K562 (cell line): ENCODE measurements around the gene TBC1D10A. TPM values are rescaled to one million over a fixed set of nuclear protein-coding genes. Genes with fewer than 3 reads are reported as not detected.

ENCODE experiments used
- ATAC-seq: fragments of 200-7000 bp; cut with Tn5 transposase; 3 replicates; pipeline ENCODE4 v1.9.1; 2020; ENCODE audit warnings: moderate library complexity
- BruUV-seq: library from RNA; stranded (reverse); fragments of 400-500 nt; replicated peaks from 2 replicates; lab custom pipeline; 2021; lab: Mats Ljungman, UMichigan
- CTCF ChIA-PET: fragments of 300-600 bp; formaldehyde crosslinking; extraction: SDS; loops from one replicate; lab custom pipeline; 2021; ENCODE audit warnings: low intra/inter-chr PET ratio; lab: Yijun Ruan, JAX
- POLR2A ChIA-PET: fragments of 300-600, 350-650 bp; sonication (Branson Sonifier 250); formaldehyde crosslinking; extraction: SDS; loops from one replicate; lab custom pipeline; 2021; ENCODE audit warnings: antibody characterized with exemption, inconsistent platforms; lab: Yijun Ruan, JAX
- DNase-seq, 4 experiments: peaks; one replicate each; pipeline versions ENCODE4 v3.0.0 to v3.0.0-alpha.2; 2011 to 2018; ENCODE audit warnings: low spot score in 3 of 4, mixed read lengths in 3 of 4; ENCODE audit errors: extremely low read depth in 1 of 4
- FAIRE-seq: peaks from 2 replicates; lab custom pipeline; 2011; peaks lifted over from hg19 to GRCh38; lab: Jason Lieb, UNC
- H2AFZ ChIP-seq: 2 replicates; pipeline ENCODE4 v1.6.0; 2011; ENCODE audit warnings: low read depth, low read length, control low read depth, inconsistent platforms
- H3K27ac ChIP-seq: fragments of 200-600 bp; 3 replicates; pipeline ENCODE4 v1.8.0; 2011; ENCODE audit warnings: low read depth, mild to moderate bottlenecking, control low read depth, inconsistent platforms, low read length, moderate library complexity, mixed read lengths; ENCODE audit errors: extremely low read depth
- H3K27me3 ChIP-seq, 2 experiments: fragments of 300-600 bp in 1 of 2; 2 replicates in 1 of 2; 3 replicates in 1 of 2; pipeline versions ENCODE4 v1.6.0 to v1.8.0; 2011; ENCODE audit warnings: inconsistent platforms in 2 of 2, low read length in 2 of 2, mild to moderate bottlenecking in 1 of 2, mixed read lengths in 1 of 2, moderate library complexity in 1 of 2; ENCODE audit not compliant: control insufficient read depth in 2 of 2, insufficient read depth in 2 of 2
- H3K36me3 ChIP-seq: fragments of 300-600 bp; 3 replicates; pipeline ENCODE4 v1.8.0; 2011; ENCODE audit warnings: mild to moderate bottlenecking, low read length, inconsistent platforms; ENCODE audit not compliant: control insufficient read depth, insufficient read depth
- H3K4me1 ChIP-seq, 2 experiments: fragments of 200-600 bp in 1 of 2; replicated peaks in 1 of 2; 2 replicates in 1 of 2; 3 replicates in 1 of 2; pipeline versions ENCODE4 v1.5.1 to v1.8.0; 2011; ENCODE audit warnings: inconsistent platforms in 2 of 2, low read length in 2 of 2, mild to moderate bottlenecking in 1 of 2, mixed read lengths in 1 of 2, moderate library complexity in 1 of 2; ENCODE audit not compliant: control insufficient read depth in 2 of 2, insufficient read depth in 2 of 2
- H3K4me2 ChIP-seq: 2 replicates; pipeline ENCODE4 v1.6.1; 2011; ENCODE audit warnings: low read length, control low read depth, inconsistent platforms, mixed read lengths; ENCODE audit not compliant: insufficient read depth
- H3K4me3 ChIP-seq: fragments of 200-600 bp; sonication (generic), shearing (Covaris generic); 2 replicates; pipeline ENCODE4 v1.5.1; 2016; ENCODE audit warnings: control low read depth, inconsistent platforms
- H3K79me2 ChIP-seq: fragments of 200-600 bp; 3 replicates; pipeline ENCODE4 v1.8.0; 2011; ENCODE audit warnings: low read length, inconsistent platforms; ENCODE audit not compliant: control insufficient read depth, insufficient read depth
- H3K9ac ChIP-seq, 2 experiments: 2 replicates each; pipeline versions ENCODE4 v1.6.0 to v1.6.1; 2011; ENCODE audit warnings: low read depth in 2 of 2, low read length in 2 of 2, control low read depth in 1 of 2, inconsistent platforms in 1 of 2, mild to moderate bottlenecking in 1 of 2, mixed read lengths in 1 of 2; ENCODE audit not compliant: insufficient read depth in 1 of 2
- H3K9me1 ChIP-seq: one replicate; pipeline ENCODE4 v1.6.0; 2011; ENCODE audit warnings: inconsistent platforms, mild to moderate bottlenecking, low read length, moderate library complexity; ENCODE audit not compliant: control insufficient read depth, insufficient read depth
- H3K9me3 ChIP-seq: replicated peaks from 2 replicates; pipeline ENCODE4 v1.5.1; 2011; ENCODE audit warnings: low read depth, low read length, inconsistent platforms; ENCODE audit not compliant: control insufficient read depth, insufficient read depth
- H4K20me1 ChIP-seq: replicated peaks from 2 replicates; pipeline ENCODE4 v1.6.1; 2011; ENCODE audit warnings: low read length, inconsistent platforms, mixed read lengths; ENCODE audit not compliant: control insufficient read depth, insufficient read depth
- MBD2 ChIP-seq: sonication (generic); IDR thresholded peaks from 2 replicates; pipeline ENCODE4 v1.6.1; 2016; ENCODE audit warnings: low read depth, borderline replicate concordance
- PHTF2 ChIP-seq: fragments of 250-450 bp; sonication (Bioruptor Pico); IDR thresholded peaks from 2 replicates; pipeline ENCODE4 v1.5.0; 2021; ENCODE audit warnings: mild to moderate bottlenecking
- SMARCB1 ChIP-seq: IDR thresholded peaks from 2 replicates; pipeline ENCODE4 v1.6.1; 2011; ENCODE audit warnings: improper control_type of control experiment, low read depth; ENCODE audit not compliant: insufficient read length
- ZNF398 ChIP-seq: fragments of 250-450 bp; sonication (Bioruptor Pico); IDR thresholded peaks from 2 replicates; pipeline ENCODE4 v1.8.0; 2021; ENCODE audit warnings: moderate library complexity, mild to moderate bottlenecking, inconsistent platforms
- WGBS: fragments of 100-300 bp; shearing (Covaris generic); methylation state at CpG from one replicate; pipeline ENCODE4 v1.1.6; 2016; ENCODE audit warnings: low coverage, mixed read lengths; ENCODE audit not compliant: insufficient coverage; ENCODE audit errors: missing lambda C conversion rate; 5-methylcytosine and 5-hydroxymethylcytosine counted together
- in situ Hi-C: fragments of 300-500 bp; cut with MboI; formaldehyde crosslinking; loops from 4 replicates; pipeline ENCODE4 v1.15.0; 2018; ENCODE audit warnings: inconsistent platforms, mixed read lengths
- intact Hi-C: fragments of 100-400 bp; cut with micrococcal nuclease; formaldehyde crosslinking; loops from 2 replicates; pipeline ENCODE4 v1.14.2; 2022
- polyA plus RNA-seq, 8 experiments: library from polyadenylated mRNA; depleted of rRNA in 4 of 8; stranded (reverse) in 5 of 8; unstranded in 3 of 8; fragments of >200 nt; fragmentation: Nextera tagmentation in 2 of 8; fragmentation: Illumina TruSeq in 1 of 8; extraction: Ambion mirVana in 2 of 8; extraction: Trizol in 1 of 8; gene quantifications; 2 replicates each; pipeline versions ENCODE4 v1.2.1 to v1.2.3, GENCODE V29; 2011 to 2014; ENCODE audit warnings: inconsistent platforms in 1 of 8, missing spikeins in 1 of 8
- total RNA-seq, 7 experiments: library from RNA; depleted of rRNA in 6 of 7; stranded (reverse); fragments of >200 nt in 6 of 7; fragmentation: Illumina TruSeq in 2 of 7; extraction: Trizol in 2 of 7; gene quantifications; 2 replicates each; pipeline versions ENCODE4 v1.2.1 to v1.2.3, GENCODE V29; 2011 to 2021; ENCODE audit warnings: low replicate concordance in 1 of 7

TBC1D10A gene
- total and polyA plus RNA-seq, 9 of the 15 experiments (the other 6 are each of a cell fraction or from before 2014, with no cell fraction given): 0.13 to 10.4 (median 4.6) TPM

- TF ChIP-seq ZNF398: no peak
- TF ChIP-seq, all 486 proteins: peak for 2
Observed at GRCh38 chr22:30318799-30319419, 7.8 kb downstream of the TBC1D10A start (continued).

DNA sequence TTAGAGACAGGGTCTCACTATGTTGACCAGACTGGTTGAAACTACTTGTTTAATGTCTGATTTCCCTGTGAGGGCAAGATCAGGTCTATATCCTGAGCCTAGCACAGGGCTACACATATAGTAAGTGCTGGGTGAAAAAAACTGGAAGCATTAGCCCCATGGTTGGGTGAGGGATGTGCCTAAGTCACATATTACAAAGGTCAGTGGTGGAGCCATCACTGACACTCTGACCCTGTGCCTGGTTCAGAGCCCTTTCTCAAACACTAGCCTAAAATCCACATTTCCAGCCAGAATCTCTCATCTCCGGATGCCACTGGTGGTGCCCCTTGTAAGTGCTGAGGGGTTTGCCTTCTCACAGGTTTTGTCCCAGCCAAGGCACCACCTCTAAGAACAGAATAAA lies 9.0 kb downstream of the TBC1D10A start:
- WGBS: 100% methylated on average over 1 of the region's 1 CpG
- H3K4me1 ChIP-seq: peaks cover 9 to 10% of the 10 kb centered on the region in 2 experiments; a peak in 3 of 5 replicates
- H4K20me1 ChIP-seq: 0 out of 2 replicates have a peak, but pooled peaks cover 4% of the 10 kb centered on the region
- no peaks in the 10 kb centered on the region for H3K27me3 ChIP-seq
- FAIRE-seq: no peak
- no peaks in the 10 kb centered on the region for H3K9me1 ChIP-seq
- no peak overlapping the region for H3K4me2 ChIP-seq
- CTCF ChIA-PET: no interaction called here
- H3K4me3 ChIP-seq: no peak overlapping the region
- in situ Hi-C loops (no loop called here), intact Hi-C loops (no loop called here)
- no peak overlapping the region for H3K9ac ChIP-seq
- peaks cover 3% of the 10 kb centered on the region; the same call in 2 of the 3 replicates for H3K36me3 ChIP-seq
- no peak for DNase-seq
- no peak for ATAC-seq
- POLR2A ChIA-PET: interaction anchor here (1.0 to 1.2 kb wide), 2 partner anchors 10 to 15 kb away, joined by 3 to 4 read pairs; no protein-coding TSS in a partner anchor
- no peak overlapping the region for H2AFZ ChIP-seq
- TF ChIP-seq MBD2: no peak
- TF ChIP-seq PHTF2 (CRISPR knock-in tag): no peak
- TF ChIP-seq SMARCB1: no peak
- H3K9me3 ChIP-seq: no peaks in the 10 kb centered on the region
- H3K79me2 ChIP-seq: no peaks in the 10 kb centered on the region; the same call in 2 of the 3 replicates
- no peak overlapping the region for H3K27ac ChIP-seq
- no TSS peak for BruUV-seq
